ENCODE results near the gene FBXL19.

The FBXL19 gene

DNA sequence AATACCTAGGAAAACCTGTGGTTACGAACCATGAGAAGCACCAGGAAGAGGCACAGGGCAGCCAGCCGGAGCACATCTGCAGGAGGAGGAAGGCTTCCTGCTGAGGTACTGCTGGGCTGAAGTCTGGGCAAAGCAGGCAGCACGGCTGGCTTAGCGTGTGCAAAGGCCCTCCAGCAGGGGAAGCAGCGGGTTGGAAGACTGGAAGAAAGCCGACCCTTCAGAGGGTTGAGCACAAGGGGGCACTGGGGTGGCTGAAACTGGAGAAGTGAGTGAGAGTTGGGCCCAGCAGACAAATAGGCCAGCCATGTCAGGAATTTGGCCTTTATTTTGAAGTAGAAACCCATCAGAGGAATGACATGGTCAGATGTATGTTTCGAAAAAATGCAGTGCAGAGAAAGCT lies 49.5 kb downstream of the FBXL19 start (continued):
- no peak for TF ChIP-seq ZNF830 (tag by site-specific recombination; IDR thresholded peaks at IDR 0.05; ENCODE audit: low read depth)
- TF ChIP-seq KLF8 (tag by site-specific recombination; IDR thresholded peaks at IDR 0.05): no peak
- TF ChIP-seq ZBTB6 (tag by site-specific recombination; IDR thresholded peaks at IDR 0.05): no peak
- TF ChIP-seq ZNF837 (tag by site-specific recombination; IDR thresholded peaks at IDR 0.05): no peak
- TF ChIP-seq ZNF404 (tag by site-specific recombination; IDR thresholded peaks at IDR 0.05): no peak
- TF ChIP-seq ZNF558 (tag by site-specific recombination; IDR thresholded peaks at IDR 0.05): no peak
- TF ChIP-seq ZNF174 (tag by site-specific recombination; IDR thresholded peaks at IDR 0.05): no peak
- TF ChIP-seq ZNF341 (tag by site-specific recombination; IDR thresholded peaks at IDR 0.05; ENCODE audit: low read depth): no peak
- no peak for TF ChIP-seq ZNF610 (tag by site-specific recombination; IDR thresholded peaks at IDR 0.05; ENCODE audit: borderline replicate concordance)
- no peak for TF ChIP-seq ZNF19 (tag by site-specific recombination; IDR thresholded peaks at IDR 0.05; ENCODE audit: low read depth)
- TF ChIP-seq ZNF473 (tag by site-specific recombination; IDR thresholded peaks at IDR 0.05): no peak
- no peak for TF ChIP-seq ZSCAN4 (tag by site-specific recombination; IDR thresholded peaks at IDR 0.05)
- no peak for TF ChIP-seq ZSCAN5A (tag by site-specific recombination; IDR thresholded peaks at IDR 0.05)
- TF ChIP-seq ZNF596 (tag by site-specific recombination; IDR thresholded peaks at IDR 0.05): no peak
- TF ChIP-seq GLIS2 (tag by site-specific recombination; IDR thresholded peaks at IDR 0.05): no peak
- no peak for TF ChIP-seq ZNF626 (tag by site-specific recombination; IDR thresholded peaks at IDR 0.05)
- TF ChIP-seq ZSCAN16 (tag by site-specific recombination; IDR thresholded peaks at IDR 0.05): no peak
- TF ChIP-seq, protein P1, sequence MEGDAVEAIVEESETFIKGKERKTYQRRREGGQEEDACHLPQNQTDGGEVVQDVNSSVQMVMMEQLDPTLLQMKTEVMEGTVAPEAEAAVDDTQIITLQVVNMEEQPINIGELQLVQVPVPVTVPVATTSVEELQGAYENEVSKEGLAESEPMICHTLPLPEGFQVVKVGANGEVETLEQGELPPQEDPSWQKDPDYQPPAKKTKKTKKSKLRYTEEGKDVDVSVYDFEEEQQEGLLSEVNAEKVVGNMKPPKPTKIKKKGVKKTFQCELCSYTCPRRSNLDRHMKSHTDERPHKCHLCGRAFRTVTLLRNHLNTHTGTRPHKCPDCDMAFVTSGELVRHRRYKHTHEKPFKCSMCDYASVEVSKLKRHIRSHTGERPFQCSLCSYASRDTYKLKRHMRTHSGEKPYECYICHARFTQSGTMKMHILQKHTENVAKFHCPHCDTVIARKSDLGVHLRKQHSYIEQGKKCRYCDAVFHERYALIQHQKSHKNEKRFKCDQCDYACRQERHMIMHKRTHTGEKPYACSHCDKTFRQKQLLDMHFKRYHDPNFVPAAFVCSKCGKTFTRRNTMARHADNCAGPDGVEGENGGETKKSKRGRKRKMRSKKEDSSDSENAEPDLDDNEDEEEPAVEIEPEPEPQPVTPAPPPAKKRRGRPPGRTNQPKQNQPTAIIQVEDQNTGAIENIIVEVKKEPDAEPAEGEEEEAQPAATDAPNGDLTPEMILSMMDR (tag by site-specific recombination; IDR thresholded peaks at IDR 0.05): peak; percentile 80
- TF ChIP-seq BCL11A (tag by site-specific recombination; IDR thresholded peaks at IDR 0.05; ENCODE audit: low read depth): no peak
- no peak for TF ChIP-seq ZBTB21 (tag by site-specific recombination; IDR thresholded peaks at IDR 0.05)
- TF ChIP-seq ZNF561 (tag by site-specific recombination; IDR thresholded peaks at IDR 0.05; ENCODE audit: borderline replicate concordance): no peak
- TF ChIP-seq ZNF202 (tag by site-specific recombination; IDR thresholded peaks at IDR 0.05; ENCODE audit: borderline replicate concordance): no peak
- no peak for TF ChIP-seq ZNF423 (tag by site-specific recombination; IDR thresholded peaks at IDR 0.05)
- TF ChIP-seq ZIC2 (tag by site-specific recombination; IDR thresholded peaks at IDR 0.05): peak; percentile 90
- TF ChIP-seq ZNF664 (tag by site-specific recombination; IDR thresholded peaks at IDR 0.05): no peak
- TF ChIP-seq MYNN (tag by site-specific recombination; IDR thresholded peaks at IDR 0.05; ENCODE audit: borderline replicate concordance): 0 out of 2 replicates have a peak, but pooled peaks have one; percentile 28
- TF ChIP-seq ZNF2 (tag by site-specific recombination; IDR thresholded peaks at IDR 0.05): no peak
- peak; percentile 87 for TF ChIP-seq ZNF623 (tag by site-specific recombination; IDR thresholded peaks at IDR 0.05)
- no peak for TF ChIP-seq REST (tag by site-specific recombination; IDR thresholded peaks at IDR 0.05)
- TF ChIP-seq RBAK (tag by site-specific recombination; IDR thresholded peaks at IDR 0.05): no peak
